GM18520 (cell line): Measurements from ENCODE around the gene IZUMO4.

Source experiments
- ATAC-seq: cut with Tn5 transposase; IDR thresholded peaks from one replicate; pipeline ENCODE4 v1.9.1; 2021; ENCODE audit not compliant: unreplicated experiment

Gene IZUMO4

GRCh38 chr19:2096480-2097202 is at the start of gene IZUMO4:
Gene IZUMO4 (plus strand): TSS chr19:2096915. CDS start chr19:2096946, 31 bp downstream.
- ATAC-seq: peak; percentile 54

- ATAC-seq: no peak
Measured at GRCh38 chr19:2047076-2047448, 49.7 kb upstream of the IZUMO4 start.

DNA sequence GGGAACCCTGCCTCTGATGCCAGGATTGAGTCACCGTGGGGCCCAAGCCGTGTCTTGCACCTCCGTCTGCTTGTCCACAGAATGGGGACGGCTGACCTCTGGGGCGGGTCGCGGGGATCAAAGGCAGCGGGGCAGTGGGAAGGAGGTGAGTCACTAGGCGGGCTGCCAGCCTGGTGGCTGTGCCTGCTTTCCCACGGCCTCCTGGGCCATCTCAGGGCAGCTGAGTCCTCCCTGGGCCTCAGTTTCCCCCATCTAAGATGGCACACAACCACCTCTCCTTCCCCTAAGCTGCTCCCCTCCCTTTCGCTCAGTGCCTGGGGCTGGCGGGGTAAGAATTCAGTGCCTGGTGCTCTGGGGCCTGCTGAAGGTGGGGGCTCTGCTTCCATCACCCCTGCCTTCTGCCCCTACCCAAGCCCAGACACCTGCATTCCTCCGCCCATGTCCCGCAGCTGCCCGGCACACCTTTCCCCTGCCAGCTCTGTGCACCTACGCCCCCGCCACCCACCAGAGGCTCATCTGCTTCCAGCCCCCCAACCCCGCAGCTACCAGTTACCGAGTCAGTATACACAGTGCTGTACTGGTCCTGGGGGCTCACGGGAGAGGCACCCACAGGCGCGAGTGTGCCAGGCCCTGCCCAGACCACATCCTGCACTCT is 49.1 kb upstream of the IZUMO4 start:
- no peak for ATAC-seq

GRCh38 chr19:2048104-2048958 is 48.4 kb upstream of the IZUMO4 start:
- no peak for ATAC-seq

- no peak for ATAC-seq
Measured at GRCh38 chr19:2048959-2049740, 47.6 kb upstream of the IZUMO4 start.

GRCh38 chr19:2049741-2050348 is 46.9 kb upstream of the IZUMO4 start:
- ATAC-seq: no peak

- peak; percentile 0 for ATAC-seq
Measured at GRCh38 chr19:2050349-2050990, 46.2 kb upstream of the IZUMO4 start.

- ATAC-seq: peak; percentile 42
Measured at GRCh38 chr19:2050991-2051772, 45.5 kb upstream of the IZUMO4 start, which contains the start of gene MKNK2. Gene MKNK2 (minus strand): TSS chr19:2051244. CDS start chr19:2050851, 393 bp downstream.

DNA sequence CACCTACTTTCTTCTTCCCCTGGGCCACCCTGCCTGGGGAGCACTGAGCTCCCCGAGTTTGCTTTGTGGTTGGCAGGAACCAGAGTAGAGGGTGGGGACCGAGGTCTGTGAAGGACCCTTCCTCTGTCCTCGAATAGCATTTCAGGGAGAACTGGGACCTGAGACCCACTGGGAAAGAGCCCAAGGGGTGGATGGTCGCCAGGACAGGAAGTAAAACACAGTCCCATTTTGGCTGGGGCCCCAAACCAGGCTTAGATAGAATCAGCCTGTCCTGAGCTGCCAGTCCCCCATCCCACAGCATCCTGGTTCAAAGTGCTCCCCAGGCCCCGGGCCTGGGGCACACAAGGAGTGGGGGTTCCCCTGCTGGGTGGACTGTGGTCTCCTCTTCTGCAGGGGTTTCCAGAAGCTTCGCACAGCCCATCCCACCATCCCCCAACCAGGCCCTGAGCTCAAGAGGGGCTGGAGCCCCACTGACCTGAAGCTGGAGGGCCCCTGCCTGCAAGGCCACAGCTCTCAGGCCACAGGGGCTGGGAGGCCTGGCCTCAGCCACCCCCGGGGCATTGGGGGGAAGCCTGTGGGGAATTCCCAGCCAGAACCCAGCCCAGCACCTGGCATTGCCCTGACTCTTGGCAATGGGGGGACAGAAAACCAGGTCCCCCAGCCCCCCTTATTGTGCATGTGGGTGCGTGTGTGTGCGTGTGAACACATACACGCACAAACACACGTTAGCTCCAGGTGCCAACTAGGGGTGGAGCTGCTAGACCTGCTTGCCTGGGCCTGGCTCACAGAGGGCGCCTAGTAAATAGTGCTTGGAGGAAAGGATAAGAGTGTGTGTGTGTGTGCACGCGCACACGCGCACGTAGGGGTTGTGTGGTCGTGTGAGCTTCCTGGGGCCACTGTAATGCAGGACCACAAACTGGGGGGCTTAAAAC is 44.7 kb upstream of the IZUMO4 start:
- no peak for ATAC-seq

DNA sequence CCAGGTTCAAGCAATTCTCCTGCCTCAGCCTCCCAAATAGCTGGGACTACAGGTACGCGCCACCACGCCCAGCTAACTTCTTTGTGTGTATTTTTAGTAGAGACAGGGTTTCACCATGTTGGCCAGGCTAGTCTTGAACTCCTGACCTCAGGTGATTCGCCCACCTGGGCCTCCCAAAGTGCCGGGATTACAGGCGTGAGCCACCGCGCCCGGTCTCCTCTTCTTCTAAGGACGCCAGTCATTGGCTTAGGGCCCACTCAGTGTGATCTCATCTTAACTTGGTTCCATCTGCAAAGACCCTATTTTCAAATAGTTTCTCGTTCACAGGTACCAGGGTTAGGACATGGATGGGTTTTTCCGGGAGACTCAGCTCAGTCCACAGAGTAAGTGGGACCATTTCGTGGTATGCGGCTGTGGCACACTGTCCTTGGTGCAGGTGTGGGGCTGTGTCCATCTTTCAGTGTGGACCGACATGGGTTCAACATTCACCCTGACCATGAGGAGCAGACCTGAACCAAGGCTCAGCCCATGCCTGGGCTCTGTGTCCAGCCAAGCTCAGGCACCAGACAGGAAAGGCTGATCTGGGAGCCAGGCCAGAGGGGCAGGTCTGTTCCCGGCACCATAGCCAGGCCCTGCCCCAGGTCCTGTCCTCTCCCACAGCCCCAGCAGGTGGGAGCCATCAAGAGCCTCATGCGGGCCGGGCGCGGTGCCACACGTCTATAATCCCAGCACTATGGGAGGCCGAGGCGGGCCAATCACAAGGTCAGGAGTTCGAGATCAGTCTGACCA is 42.9 kb upstream of the IZUMO4 start:
- no peak for ATAC-seq

- no peak for ATAC-seq
Measured at GRCh38 chr19:2054763-2055162, 42.0 kb upstream of the IZUMO4 start.

DNA sequence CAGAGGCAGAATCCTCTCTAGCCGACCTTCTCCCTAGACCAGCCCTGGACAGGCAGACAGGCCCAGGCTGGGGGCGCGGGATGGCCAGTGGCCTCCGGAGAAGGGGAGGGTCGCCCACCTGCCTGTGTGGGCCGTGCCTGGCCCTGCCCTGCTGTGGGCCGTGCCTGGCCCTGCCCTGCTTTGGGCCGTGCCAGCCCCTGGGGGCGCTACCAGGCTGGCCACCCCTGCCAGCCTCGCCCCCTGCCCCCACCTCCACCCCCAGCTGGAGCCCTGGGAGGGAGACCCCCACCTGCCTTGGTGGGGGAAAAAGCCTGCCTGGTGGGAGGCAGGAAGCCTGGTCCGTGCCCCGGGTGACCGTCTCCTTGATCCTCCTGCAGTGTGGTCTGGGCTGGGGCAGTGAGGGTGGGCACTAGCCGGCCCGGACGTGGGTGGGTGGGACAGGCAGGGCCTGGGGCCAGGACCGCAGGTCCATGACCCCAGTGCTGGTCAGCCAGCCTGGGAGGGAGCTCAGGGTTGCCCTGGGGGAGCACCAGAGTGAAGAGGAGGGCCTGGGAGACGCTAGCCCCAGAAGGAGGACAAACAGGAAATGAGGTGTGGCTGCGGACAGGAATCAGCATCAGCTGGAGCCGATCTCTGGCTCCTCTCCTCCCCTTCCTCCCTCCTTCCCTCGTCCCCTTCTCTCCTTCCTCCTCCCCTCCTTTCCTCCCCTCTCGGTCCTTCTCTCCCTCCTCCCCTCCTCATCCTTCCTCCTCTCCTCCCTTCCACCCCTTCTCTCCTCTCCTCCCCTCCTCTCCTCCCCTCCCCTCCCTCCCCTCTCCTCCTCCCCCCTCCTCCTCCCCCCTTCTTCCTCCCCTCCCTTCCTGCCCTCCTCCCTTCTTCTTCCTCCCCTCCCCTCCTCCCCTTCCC is 40.5 kb upstream of the IZUMO4 start:
- ATAC-seq: no peak

- no peak for ATAC-seq
Measured at GRCh38 chr19:2056837-2057192, 39.9 kb upstream of the IZUMO4 start.

GRCh38 chr19:2057484-2058469 is 38.9 kb upstream of the IZUMO4 start:
- no peak for ATAC-seq
